ENCODE data around the gene HYCC1.
"Not testable (repeated sequence)": the region's sequence is repeated elsewhere in the genome, so short reads cannot be mapped to it uniquely, and the experiment has no call there.

Gene HYCC1

GRCh38 chr7:23013715-23014649 lies at the start of gene HYCC1:
HYCC1 (minus strand) TSS chr7:23014130; CDS start chr7:22991111, 23,019 bp downstream.
- peak; percentile 100 for FAIRE-seq
- peak; percentile 87 for DNase-seq (ENCODE audit: extremely low spot score, insufficient read length, low read depth)

- no peak for FAIRE-seq
These were observed 48.5 kb upstream of the HYCC1 start for GRCh38 chr7:23062452-23062851.

GRCh38 chr7:23061327-23061726 lies 47.4 kb upstream of the HYCC1 start:
- FAIRE-seq (no peak), DNase-seq (ENCODE audit: extremely low spot score, insufficient read length, low read depth) (no peak)

More at GRCh38 chr7:23062452-23062851, 48.5 kb upstream of the HYCC1 start:
- DNase-seq (ENCODE audit: extremely low spot score, insufficient read length, low read depth) = no peak

GRCh38 chr7:23058408-23059096 lies 44.6 kb upstream of the HYCC1 start:
- DNase-seq (ENCODE audit: extremely low spot score, insufficient read length, low read depth) = no peak
- FAIRE-seq = no peak

- FAIRE-seq (peak; percentile 96), DNase-seq (ENCODE audit: extremely low spot score, insufficient read length, low read depth) (peak; percentile 40)
These were observed 41.8 kb upstream of the HYCC1 start for GRCh38 chr7:23055582-23056178.

GRCh38 chr7:23051124-23051485 lies 37.2 kb upstream of the HYCC1 start:
- FAIRE-seq; DNase-seq (ENCODE audit: extremely low spot score, insufficient read length, low read depth): not testable (repeated sequence)

- FAIRE-seq; DNase-seq (ENCODE audit: extremely low spot score, insufficient read length, low read depth): not testable (repeated sequence)
These were observed 32.4 kb upstream of the HYCC1 start for GRCh38 chr7:23046336-23046735.

GRCh38 chr7:23045086-23045485 lies 31.2 kb upstream of the HYCC1 start:
- not testable (repeated sequence) for FAIRE-seq; DNase-seq (ENCODE audit: extremely low spot score, insufficient read length, low read depth)

- FAIRE-seq (no peak), DNase-seq (ENCODE audit: extremely low spot score, insufficient read length, low read depth) (no peak)
These were observed 30.7 kb upstream of the HYCC1 start for GRCh38 chr7:23044581-23044980.

GRCh38 chr7:23043441-23043840 lies 29.5 kb upstream of the HYCC1 start:
- no peak for FAIRE-seq
- no peak for DNase-seq (ENCODE audit: extremely low spot score, insufficient read length, low read depth)

GRCh38 chr7:23039674-23040073 lies 25.7 kb upstream of the HYCC1 start:
- FAIRE-seq; DNase-seq (ENCODE audit: extremely low spot score, insufficient read length, low read depth): not testable (repeated sequence)

GRCh38 chr7:23035542-23036371 lies 21.8 kb upstream of the HYCC1 start:
- not testable (repeated sequence) for FAIRE-seq; DNase-seq (ENCODE audit: extremely low spot score, insufficient read length, low read depth)

GRCh38 chr7:23027261-23027660 lies 13.3 kb upstream of the HYCC1 start:
- FAIRE-seq (no peak), DNase-seq (ENCODE audit: extremely low spot score, insufficient read length, low read depth) (no peak)

- DNase-seq (ENCODE audit: extremely low spot score, insufficient read length, low read depth) (no peak), FAIRE-seq (no peak)
These were observed 12.2 kb upstream of the HYCC1 start for GRCh38 chr7:23026164-23026563.

- FAIRE-seq (no peak), DNase-seq (ENCODE audit: extremely low spot score, insufficient read length, low read depth) (no peak)
These were observed 10.5 kb upstream of the HYCC1 start for GRCh38 chr7:23024454-23024853.

- FAIRE-seq (no peak), DNase-seq (ENCODE audit: extremely low spot score, insufficient read length, low read depth) (no peak)
These were observed 8.9 kb upstream of the HYCC1 start for GRCh38 chr7:23022851-23023250.

GRCh38 chr7:23022258-23022769 lies 8.4 kb upstream of the HYCC1 start:
- DNase-seq (ENCODE audit: extremely low spot score, insufficient read length, low read depth) = no peak

GRCh38 chr7:23021596-23021995 lies 7.7 kb upstream of the HYCC1 start:
- DNase-seq (ENCODE audit: extremely low spot score, insufficient read length, low read depth) (no peak), FAIRE-seq (no peak)

More at GRCh38 chr7:23022258-23022769, 8.4 kb upstream of the HYCC1 start:
- no peak for FAIRE-seq

GRCh38 chr7:23020742-23021401 lies 6.9 kb upstream of the HYCC1 start:
- DNase-seq (ENCODE audit: extremely low spot score, insufficient read length, low read depth) = no peak
- no peak for FAIRE-seq
